DND-41 (cell line): ENCODE results near the gene CCR4.
"Not testable (repeated sequence)": the region's sequence is repeated elsewhere in the genome, so short reads cannot be mapped to it uniquely, and the experiment has no call there.

Source experiments
- ATAC-seq: fragments of 200-7000 bp; cut with Tn5 transposase; 3 replicates; pipeline ENCODE4 v1.9.1; 2021; ENCODE audit warnings: low read depth; ENCODE audit not compliant: insufficient read depth
- DNase-seq: peaks from one replicate; pipeline ENCODE4 v3.0.0-alpha.2; 2020
- H2AFZ ChIP-seq: 2 replicates; pipeline ENCODE4 v1.6.0; 2012; ENCODE audit warnings: low read depth, low read length
- H3K27ac ChIP-seq: 2 replicates; pipeline ENCODE4 v1.5.1; 2012; ENCODE audit warnings: low read length, inconsistent platforms
- H3K27me3 ChIP-seq: fragments of 200-600 bp; sonication (generic); 2 replicates; pipeline ENCODE4 v1.6.0; 2012; ENCODE audit warnings: low read length, mild to moderate bottlenecking, inconsistent platforms; ENCODE audit not compliant: insufficient read depth, poor library complexity
- H3K36me3 ChIP-seq: 2 replicates; pipeline ENCODE4 v1.5.1; 2012; ENCODE audit warnings: low read length, inconsistent platforms; ENCODE audit not compliant: insufficient read depth
- H3K4me1 ChIP-seq: 2 replicates; pipeline ENCODE4 v1.5.1; 2012; ENCODE audit warnings: mild to moderate bottlenecking, low read length; ENCODE audit not compliant: insufficient read depth
- H3K4me2 ChIP-seq: 2 replicates; pipeline ENCODE4 v1.6.0; 2012; ENCODE audit warnings: mild to moderate bottlenecking, moderate library complexity, low read length, inconsistent platforms; ENCODE audit not compliant: insufficient read depth
- H3K4me3 ChIP-seq, 2 experiments: fragments of 200-600 bp in 1 of 2; shearing (Covaris generic) in 1 of 2; 2 replicates each; pipeline ENCODE4 v1.5.1; 2012 to 2016; ENCODE audit warnings: inconsistent platforms in 2 of 2, low read length in 2 of 2, mild to moderate bottlenecking in 2 of 2, low read depth in 1 of 2, moderate library complexity in 1 of 2
- H3K79me2 ChIP-seq: 2 replicates; pipeline ENCODE4 v1.6.0; 2012; ENCODE audit warnings: low read length, inconsistent platforms; ENCODE audit not compliant: insufficient read depth
- H3K9ac ChIP-seq: 2 replicates; pipeline ENCODE4 v1.6.0; 2012; ENCODE audit warnings: low read depth, mild to moderate bottlenecking, inconsistent platforms, low read length, moderate library complexity
- H3K9me3 ChIP-seq: 2 replicates; pipeline ENCODE4 v1.5.1; 2012; ENCODE audit warnings: low read length, moderate library complexity, mild to moderate bottlenecking, inconsistent platforms; ENCODE audit not compliant: insufficient read depth, severe bottlenecking
- H4K20me1 ChIP-seq: 2 replicates; pipeline ENCODE4 v1.6.0; 2012; ENCODE audit warnings: low read length; ENCODE audit not compliant: insufficient read depth
- CTCF ChIP-seq: IDR thresholded peaks from 2 replicates; pipeline ENCODE4 v1.5.1; 2012; ENCODE audit warnings: borderline replicate concordance, low read length, moderate library complexity, mild to moderate bottlenecking; ENCODE audit not compliant: poor library complexity, severe bottlenecking; ENCODE audit errors: extremely low read depth
- EZH2 ChIP-seq: IDR thresholded peaks from 3 replicates; pipeline ENCODE4 v1.6.1; 2012; ENCODE audit warnings: borderline replicate concordance, low read depth, mild to moderate bottlenecking, moderate library complexity, low read length, inconsistent platforms; ENCODE audit not compliant: severe bottlenecking

The CCR4 gene

GRCh38 chr3:32978331-32978730 lies 26.9 kb downstream of the CCR4 start:
- ATAC-seq, result no peak
- H3K79me2 ChIP-seq, result no peaks in the 10 kb centered on the region
- no peak for DNase-seq
- TF ChIP-seq CTCF, result no peak
- no peak for TF ChIP-seq EZH2
- no peak overlapping the region for H3K4me3 ChIP-seq
- H3K4me1 ChIP-seq, result 0 out of 2 replicates have a peak, but pooled peaks cover 5% of the 10 kb centered on the region
- no peaks in the 10 kb centered on the region for H3K36me3 ChIP-seq
- no peaks in the 10 kb centered on the region for H3K9me3 ChIP-seq
- 0 out of 2 replicates have a peak overlapping the region, but pooled peaks have one; percentile 52 for H2AFZ ChIP-seq
- H3K27ac ChIP-seq, result no peak overlapping the region
- H3K27me3 ChIP-seq, result no peaks in the 10 kb centered on the region
- H4K20me1 ChIP-seq, result no peaks in the 10 kb centered on the region
- H3K4me2 ChIP-seq, result no peak overlapping the region
- H3K9ac ChIP-seq, result no peak overlapping the region

- TF ChIP-seq CTCF, result no peak
- TF ChIP-seq EZH2, result no peak
- no peak overlapping the region for H2AFZ ChIP-seq
- no peak overlapping the region for H3K27ac ChIP-seq
- no peak overlapping the region for H3K9ac ChIP-seq
- H3K27me3 ChIP-seq, result no peaks in the 10 kb centered on the region
- no peaks in the 10 kb centered on the region for H3K36me3 ChIP-seq
- DNase-seq (no peak), ATAC-seq (no peak)
- no peaks in the 10 kb centered on the region for H4K20me1 ChIP-seq
- H3K4me2 ChIP-seq, result no peak overlapping the region
- H3K4me3 ChIP-seq, result no peak overlapping the region
- H3K4me1 ChIP-seq, result no peaks in the 10 kb centered on the region
- H3K79me2 ChIP-seq, result no peaks in the 10 kb centered on the region
- no peaks in the 10 kb centered on the region for H3K9me3 ChIP-seq
These were observed 31.7 kb downstream of the CCR4 start for GRCh38 chr3:32983124-32983523.

DNA sequence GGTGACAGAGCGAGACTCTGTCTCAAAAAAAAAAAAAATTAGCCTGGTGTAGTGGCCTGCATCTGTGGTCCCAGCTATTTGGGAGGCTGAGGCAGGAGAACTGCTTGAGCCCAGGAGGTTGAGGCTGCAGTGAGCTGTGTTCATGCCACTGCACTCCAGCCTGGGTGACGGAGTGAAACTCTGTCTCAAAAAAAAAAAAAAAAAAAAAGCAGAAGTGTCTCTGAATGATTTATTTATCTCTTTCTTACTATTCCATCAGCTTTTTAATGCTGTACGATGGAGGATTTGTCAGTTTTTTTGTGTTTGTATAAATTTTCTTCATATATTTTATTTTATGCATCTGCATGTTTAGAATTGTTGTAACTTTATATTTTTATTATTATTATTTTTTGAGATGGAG lies 33.5 kb downstream of the CCR4 start:
- H3K27me3 ChIP-seq, ATAC-seq, H3K4me2 ChIP-seq, H3K9ac ChIP-seq, H3K4me3 ChIP-seq, DNase-seq, H3K27ac ChIP-seq, H3K9me3 ChIP-seq, H4K20me1 ChIP-seq, H3K36me3 ChIP-seq, H2AFZ ChIP-seq, H3K79me2 ChIP-seq, H3K4me1 ChIP-seq: not testable (repeated sequence)

GRCh38 chr3:32989171-32989570 lies 37.7 kb downstream of the CCR4 start:
- no peaks in the 10 kb centered on the region for H3K36me3 ChIP-seq
- no peak overlapping the region for H2AFZ ChIP-seq
- H4K20me1 ChIP-seq, result no peaks in the 10 kb centered on the region
- no peak overlapping the region for H3K9ac ChIP-seq
- TF ChIP-seq CTCF (no peak), EZH2 (no peak)
- no peaks in the 10 kb centered on the region for H3K4me1 ChIP-seq
- ATAC-seq, result no peak
- no peak overlapping the region for H3K27ac ChIP-seq
- H3K27me3 ChIP-seq, result no peaks in the 10 kb centered on the region
- H3K4me3 ChIP-seq, result no peak overlapping the region
- H3K4me2 ChIP-seq, result no peak overlapping the region
- no peaks in the 10 kb centered on the region for H3K9me3 ChIP-seq
- H3K79me2 ChIP-seq, result no peaks in the 10 kb centered on the region
- no peak for DNase-seq
